Measurements from ENCODE around the gene SRP9.
"Not testable (repeated sequence)": the region's sequence is repeated elsewhere in the genome, so short reads cannot be mapped to it uniquely, and the experiment has no call there.

The SRP9 gene

DNA sequence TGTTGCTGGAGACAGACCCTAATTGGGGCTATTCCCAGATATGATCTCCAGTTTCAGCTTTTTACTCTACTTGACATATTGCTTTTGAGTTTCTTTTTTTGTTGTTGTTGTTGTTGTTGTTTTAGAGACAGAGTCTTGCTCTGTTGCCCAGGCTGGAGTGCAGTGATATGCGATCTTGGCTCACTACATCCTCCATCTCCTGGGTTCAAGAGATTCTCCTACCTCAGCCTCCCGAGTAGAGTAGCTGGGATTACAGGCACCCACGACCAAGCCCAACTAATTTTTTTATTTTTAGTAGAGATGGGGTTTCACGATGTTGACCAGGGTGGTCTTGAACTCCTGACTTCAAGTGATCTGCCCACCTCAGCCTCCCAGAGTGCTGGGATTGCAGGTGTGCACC lies 1.3 kb upstream of the SRP9 start:
- no peak for DNase-seq (ENCODE audit: low read depth)

DNA sequence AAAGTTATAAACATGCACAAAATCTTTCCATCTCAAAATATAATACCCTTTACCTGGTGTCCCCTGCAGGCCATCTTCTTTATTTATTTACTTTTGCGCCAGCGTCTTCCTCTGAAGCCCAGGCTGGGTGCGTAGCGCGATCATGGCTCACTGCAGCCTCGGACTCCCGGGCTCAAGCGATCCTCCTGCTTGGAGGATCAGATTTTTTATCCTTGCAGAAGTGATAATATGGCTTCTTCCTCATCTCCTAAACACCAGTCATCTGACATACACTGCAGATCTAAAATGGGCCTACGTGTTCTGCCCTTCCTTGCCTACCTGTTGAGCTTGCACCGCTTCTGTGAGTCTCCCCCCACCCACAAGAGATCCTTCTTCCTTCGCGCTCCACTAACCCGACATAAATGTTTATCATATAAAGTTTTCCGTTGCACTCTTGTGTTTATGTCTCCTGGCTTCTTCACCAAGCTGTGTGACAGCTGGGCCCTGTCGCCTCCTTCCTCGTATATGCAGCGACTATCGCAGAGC lies 506 bp upstream of the SRP9 start:
- DNase-seq (ENCODE audit: low read depth) = no peak

DNA sequence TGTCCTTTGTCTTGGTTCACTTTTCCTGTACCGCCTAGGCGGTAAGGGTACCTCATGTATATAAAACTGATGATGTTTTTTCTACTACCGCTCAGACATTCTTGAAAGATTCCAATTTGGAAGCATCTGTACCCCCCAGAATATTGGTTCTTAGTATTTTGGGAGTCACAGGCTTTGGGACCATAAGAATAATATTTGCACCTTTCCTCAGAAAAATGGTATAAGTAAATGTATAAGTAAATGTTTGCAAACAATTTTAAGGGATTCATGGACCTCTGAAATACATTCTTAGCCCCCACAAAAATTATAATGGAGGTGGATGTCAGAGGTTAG lies 677 bp downstream of the SRP9 start:
- no peak for DNase-seq (ENCODE audit: low read depth)

DNA sequence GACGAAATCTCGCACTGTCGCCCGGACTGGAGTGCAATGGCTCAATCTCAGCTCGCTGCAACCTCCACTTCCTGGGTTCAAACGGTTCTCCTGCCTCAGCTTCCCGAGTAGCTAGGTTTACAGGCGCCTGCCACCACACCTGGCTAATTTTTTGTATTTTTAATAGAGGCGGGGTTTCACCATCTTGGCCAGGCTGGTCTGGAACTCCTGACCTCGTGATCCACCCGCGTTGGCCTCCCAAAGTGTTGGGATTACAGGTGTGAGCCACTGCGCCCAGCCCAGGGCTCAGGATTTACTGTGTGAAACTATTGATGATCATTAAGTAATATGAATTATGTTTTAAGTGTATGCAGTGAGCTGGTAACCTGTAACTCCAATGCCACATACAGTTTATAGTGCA lies 1.5 kb downstream of the SRP9 start:
- DNase-seq (ENCODE audit: low read depth) = not testable (repeated sequence)

DNA sequence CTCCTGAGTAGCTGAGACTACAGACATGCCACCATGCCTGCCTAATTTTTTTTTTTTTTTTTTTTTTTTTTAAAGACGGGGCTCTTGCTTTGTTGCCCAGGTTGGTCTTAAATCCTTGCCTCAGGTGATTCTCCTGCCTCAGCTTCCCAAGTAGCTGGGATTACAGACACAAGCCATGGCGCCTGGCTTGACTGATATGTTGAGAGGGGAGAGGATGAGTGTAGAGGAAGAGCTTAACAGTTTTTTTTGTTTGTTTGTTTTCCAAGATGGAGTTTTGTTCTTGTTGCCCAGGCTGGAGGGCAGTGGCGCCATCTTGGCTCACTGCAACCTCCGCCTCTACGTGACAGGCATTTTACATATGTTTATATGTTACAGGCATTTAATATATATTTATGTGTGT lies 2.5 kb downstream of the SRP9 start:
- no peak for DNase-seq (ENCODE audit: low read depth)

DNA sequence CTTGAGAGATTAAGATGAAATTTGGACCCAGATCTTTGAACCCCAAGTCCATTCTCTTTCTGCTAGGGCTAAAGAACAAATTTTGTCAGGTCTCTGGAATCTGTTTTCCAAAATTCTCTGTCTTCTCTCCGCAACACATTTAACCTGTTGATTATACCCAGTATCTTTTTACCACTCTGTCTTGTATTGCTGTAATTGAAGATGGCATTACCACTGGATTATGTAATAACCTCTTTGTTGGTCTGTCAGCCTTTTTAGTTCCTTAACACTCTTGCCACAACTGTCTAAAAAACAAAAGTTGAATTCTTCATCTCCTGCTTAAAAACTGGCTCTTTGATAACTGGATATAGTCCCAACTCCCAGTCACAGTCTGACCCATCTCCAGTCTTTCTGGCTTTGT lies 3.0 kb downstream of the SRP9 start:
- no peak for DNase-seq (ENCODE audit: low read depth)

DNA sequence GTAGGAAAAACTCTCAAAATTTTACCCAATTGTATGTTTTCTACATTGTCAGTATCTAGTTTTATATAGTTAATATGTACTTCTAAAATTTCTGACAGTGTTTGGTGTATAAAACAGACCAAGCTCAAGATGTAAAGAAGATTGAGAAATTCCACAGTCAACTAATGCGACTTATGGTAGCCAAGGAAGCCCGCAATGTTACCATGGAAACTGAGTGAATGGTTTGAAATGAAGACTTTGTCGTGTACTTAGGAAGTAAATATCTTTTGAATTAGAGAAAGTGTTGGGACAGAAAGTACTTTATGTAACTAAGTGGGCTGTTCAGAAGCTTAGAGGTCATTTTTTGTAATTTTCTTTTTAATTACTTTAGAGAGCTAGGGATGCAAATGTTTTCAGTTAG lies 11.5 kb downstream of the SRP9 start:
- not testable (repeated sequence) for DNase-seq (ENCODE audit: low read depth)

DNA sequence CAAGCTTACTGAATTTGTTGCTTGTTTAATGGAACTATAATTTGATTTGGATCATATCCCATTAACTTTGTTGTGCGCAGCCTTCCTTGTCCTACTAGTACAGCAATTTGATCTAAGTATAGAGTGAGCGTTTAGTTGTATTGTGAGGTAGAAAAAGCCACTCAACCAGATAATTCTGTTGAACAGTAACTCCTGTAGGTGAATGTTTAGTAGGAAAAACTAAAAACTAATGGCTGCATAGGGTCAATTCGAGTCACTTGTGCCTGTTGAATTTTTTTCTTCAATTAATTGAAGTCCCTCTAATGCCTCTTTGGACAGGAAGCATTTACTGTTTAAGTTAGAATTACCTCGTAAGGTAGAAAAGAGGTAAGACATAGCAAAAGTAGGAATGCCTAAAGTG lies 17.3 kb downstream of the SRP9 start:
- DNase-seq (ENCODE audit: low read depth) = no peak

DNA sequence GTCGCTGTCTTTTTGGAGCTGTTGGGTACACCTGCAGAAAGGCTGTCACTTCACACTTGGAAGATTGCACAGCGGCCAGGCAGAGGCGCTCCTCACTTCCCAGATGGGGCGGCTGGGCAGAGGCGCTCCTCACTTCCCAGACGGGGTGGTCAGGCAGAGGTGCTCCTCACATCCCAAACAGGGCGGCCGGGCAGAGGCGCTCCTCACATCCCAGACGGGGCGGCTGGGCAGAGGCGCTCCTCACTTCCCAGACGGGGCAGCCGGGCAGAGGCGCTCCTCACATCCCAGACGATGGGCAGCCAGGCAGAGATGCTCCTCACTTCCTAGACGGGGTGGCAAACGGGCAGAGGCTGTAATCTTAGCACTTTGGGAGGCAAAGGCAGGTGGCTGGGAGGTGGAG lies 18.5 kb downstream of the SRP9 start:
- DNase-seq (ENCODE audit: low read depth) = not testable (repeated sequence)

DNA sequence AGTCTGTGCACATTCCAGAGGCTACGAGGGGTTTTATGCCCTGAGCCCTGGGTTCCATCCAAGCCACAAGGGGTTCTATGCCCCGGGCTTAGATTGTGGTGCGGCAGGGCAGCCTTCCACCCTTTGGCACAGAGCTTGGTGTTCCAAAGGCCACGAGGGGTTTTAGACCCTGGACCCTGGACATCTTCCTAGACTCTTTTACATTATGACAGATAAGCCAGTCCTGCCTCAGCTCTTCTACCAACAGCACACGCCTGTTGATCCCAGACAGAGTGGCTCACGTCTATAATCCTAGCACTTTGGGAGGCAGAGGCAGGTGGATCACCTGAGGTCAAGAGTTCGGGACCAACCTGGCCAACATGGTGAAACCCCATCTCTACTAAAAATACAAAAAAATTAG lies 23.5 kb downstream of the SRP9 start:
- not testable (repeated sequence) for DNase-seq (ENCODE audit: low read depth)

DNA sequence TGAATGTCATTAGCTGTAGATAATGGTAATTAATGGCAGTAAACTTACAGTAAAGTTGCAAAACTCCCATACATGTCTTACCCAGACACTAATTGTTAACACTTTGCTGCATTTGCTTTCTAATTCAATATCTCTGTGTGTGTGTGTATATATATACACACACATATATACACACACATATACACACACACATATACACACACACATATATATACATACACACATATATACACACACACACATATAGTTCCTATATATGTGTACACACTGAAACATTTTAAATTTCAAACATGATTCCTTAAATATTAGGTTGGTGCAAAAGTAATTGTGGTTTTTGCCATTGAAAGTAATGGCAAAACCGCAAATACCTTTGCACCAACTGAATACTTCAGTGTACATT lies 28.6 kb downstream of the SRP9 start:
- no peak for DNase-seq (ENCODE audit: low read depth)

DNA sequence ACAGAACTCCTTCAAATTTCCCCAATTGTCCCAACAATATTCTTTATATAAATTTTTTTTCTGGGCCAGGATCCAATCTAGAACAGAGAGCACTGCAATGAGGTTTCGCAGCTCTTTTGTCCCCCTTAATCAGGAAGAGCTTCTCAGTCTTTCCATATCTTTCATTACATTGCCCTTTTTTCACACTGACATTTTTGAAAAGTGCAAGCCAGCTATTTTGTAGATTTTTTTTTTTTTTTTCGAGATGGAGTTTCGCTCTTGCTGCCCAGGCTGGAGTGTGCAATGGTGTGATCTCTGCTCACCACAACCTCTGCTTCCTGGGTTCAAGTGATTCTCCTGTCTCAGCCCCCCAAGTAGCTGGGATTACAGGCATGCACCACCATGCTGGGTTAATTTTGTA lies 29.1 kb downstream of the SRP9 start:
- not testable (repeated sequence) for DNase-seq (ENCODE audit: low read depth)

DNA sequence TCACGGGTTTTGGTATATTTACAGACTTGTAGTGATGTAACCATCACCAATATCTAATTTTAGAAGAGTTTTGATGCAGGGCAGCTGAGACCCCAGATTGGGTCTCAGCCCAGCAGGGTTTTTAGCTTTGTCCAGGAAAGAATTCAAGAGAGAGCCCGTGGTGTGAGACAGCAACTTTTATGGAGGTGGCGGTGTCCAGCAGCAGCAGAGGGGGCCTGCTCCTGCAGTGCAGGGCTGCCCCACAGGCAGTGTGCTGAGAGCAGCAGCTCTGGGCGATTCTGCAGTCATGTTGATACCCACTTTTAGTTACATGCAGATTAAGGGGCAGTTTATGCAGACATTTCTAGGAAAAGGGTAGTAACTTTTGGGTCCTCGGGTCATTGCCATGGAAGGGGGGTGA lies 30.5 kb downstream of the SRP9 start:
- DNase-seq (ENCODE audit: low read depth) = no peak

DNA sequence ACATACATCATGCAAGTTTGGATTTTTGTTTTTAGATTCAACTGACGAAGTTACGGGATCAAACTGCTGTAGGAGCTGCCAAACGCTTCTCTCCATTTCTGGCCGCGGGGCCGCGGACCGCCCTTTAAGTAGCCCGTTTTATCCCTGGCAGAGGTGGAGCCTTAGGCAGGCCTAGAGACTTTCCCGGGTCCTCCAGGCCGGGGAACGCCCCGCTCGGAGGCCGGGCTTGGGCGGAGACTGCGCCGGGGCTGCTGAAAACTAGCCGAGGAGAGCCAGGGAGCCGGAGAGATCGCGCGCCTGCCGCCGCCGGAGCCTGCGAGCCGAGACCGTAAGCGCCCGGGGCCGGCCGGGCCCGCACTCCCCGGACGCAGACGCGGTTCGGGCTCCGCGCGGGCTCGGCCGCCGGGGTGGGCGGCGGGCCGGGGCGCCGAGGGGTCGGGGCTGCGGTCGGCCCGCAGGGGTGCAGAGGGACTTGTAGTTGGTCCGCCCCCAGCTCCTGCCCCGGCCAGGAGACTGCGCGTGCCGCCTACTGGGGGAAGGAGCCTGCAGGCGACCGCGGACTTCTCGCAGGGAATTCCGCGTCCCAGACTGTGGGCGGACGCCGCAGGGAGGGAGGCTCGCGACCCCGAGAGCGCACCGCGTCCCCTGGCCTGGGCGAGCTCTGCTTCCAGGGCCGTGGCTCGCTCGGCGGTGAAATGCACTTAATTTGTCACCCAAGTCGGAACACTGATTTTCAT lies 32.4 kb downstream of the SRP9 start, which contains the start of gene EPHX1:
Gene EPHX1, plus strand, starts transcription at position 283 of the 737 bp plus-strand sequence. CDS start 18,606 bp downstream, outside the sequence.
- peak; percentile 90 for DNase-seq (ENCODE audit: low read depth)

DNA sequence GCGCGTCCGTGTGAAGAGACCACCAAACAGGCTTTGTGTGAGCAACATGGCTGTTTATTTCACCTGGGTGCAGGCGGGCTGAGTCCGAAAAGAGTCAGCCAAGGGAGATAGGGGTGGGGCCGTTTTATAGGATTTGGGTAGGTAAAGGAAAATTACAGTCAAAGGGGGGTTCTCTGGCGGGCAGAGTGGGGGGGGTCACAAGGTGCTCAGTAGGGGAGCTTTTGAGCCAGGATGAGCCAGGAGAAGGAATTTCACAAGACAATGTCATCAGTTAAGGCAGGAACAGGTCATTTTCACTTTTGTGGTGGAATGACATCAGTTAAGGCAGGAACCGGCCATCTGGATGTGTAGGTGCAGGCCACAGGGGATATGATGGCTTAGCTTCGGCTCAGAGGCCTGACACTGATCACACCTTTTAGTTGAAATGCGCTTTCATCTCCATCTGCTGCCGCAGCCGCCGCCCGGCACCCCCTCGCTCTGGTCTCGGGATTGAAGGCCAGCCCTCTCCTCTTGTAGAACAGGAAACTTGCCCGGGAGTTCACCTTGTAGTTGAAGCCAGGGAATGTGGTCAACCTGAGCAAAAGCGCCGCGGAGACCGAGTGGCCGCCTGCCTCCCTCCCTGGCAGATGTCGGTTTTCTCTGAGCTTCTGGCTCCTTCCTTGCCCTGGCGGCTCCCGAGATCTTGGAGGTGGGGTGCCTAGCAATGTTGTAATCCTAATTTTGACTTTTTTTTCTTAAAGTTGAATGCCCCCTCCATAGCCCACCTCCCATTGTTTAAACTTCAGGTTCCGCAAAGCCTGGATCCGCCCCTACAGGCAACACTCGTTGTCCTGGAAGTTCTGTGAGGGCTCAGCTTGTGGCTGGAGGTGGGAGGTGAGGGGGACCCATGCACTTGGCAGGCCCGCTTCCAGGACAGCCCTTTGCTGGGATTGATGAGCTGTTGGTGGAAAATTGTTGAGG lies 33.2 kb downstream of the SRP9 start:
- DNase-seq (ENCODE audit: low read depth) = peak; percentile 14

DNA sequence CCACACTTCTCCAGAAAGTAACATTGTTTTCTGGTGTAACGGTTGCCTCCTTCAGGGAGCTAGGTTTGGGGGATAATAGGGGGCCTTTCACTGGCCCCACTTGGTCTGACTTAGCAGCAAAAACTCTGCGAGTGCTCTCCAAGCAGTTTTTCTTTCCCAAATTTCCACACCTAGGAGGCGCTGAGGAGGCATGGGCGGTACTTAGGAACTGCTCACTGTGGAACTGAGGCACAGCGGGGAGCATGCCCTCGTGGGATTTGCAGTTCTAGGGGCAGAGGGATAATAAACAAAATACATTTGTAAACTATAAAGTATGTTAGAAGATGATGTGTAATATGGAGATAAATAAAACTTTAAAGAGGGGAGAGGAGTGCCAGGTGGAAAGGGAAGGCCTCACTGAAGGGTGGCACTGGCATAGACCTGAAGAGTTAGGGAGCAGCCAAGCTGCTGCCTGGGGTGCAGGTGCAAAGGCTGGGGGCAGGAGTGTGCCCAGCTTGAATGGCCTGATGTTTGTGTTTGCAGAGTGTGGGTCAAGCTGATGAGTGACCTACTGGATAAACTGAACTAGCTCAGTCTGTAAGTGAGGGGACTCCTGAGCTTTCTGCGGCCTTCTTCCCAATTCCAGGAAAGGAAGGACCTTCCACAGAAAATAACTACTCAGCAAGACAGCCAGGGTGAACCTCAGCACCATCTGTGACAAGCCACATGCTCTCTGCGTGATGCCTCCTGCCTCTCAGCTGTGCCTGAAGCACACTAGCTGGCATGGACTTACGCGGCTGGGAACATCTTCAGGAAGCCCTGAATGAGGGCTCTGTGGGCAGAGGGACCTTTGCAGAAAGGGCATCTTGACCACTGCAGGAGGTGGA lies 34.2 kb downstream of the SRP9 start:
- peak; percentile 6 for DNase-seq (ENCODE audit: low read depth)

DNA sequence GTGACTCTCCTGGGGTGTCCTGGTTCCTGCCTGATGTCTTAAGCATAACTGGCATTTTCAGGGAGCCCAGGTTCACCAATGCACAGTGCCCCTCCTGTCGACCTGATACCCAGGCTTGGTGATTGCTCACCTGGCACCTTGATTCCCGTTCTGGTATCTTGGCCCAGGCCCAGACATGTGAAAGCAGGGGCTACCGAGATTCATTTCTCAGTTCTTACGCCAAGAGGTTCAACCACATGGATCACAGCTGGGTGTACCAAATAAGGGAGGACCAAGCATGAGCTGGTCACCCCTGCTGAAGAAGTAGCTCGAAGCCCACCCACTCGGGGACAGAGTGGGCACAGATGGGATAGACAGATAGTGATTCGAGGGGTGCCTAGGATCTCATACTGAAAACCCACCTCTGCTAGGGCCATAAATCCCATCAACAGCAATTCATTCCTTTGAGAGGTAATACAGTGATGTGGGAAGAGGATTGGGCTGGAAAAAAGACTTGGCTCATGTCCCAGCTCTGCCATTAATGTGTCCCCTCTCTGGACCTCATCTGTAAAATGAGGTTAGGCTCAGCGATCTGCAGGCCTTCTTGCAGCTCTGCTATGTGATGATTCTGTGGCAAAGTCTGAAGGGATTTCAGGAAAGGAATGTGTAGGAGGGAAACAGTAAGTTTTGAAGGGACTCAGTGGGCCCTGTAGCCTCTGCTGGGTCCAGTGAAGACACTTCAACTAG lies 35.0 kb downstream of the SRP9 start:
- DNase-seq (ENCODE audit: low read depth) = peak; percentile 20

DNA sequence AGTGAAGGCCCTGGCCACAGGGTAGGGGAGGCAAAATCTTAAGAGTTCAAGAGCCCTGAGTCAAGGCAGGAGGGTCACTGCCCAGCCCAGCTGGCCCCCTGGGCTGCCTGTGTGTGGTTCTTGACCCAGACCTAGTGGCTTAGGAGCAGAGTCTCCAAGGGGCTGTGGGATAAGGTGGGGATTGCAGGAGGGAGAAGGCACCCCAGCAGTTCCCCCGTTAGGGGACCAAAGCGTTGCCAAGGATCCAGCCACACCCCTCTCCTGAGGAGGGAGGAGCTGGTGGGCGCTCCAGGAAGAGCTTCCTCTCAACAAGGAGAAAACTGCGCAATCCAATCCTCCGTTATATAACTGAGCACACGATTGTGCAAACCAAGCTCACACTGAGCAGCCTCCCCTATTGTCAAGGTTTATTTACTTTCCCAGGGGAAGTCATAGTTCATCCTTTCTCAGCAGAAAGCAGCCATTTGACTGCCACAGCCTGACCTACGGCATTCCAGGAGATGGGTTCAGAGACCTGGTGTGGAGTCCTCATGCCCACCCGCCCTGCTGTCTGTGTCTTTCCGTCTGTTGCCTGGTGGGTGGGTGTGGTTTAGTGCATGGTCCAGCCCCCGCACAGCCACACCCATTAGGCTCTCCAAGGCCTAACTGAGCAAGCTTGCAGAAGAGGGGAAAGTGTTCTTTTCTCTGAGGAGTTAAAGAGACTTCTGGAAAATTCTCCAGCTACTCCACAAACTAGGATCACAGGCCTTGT lies 35.8 kb downstream of the SRP9 start:
- DNase-seq (ENCODE audit: low read depth) = peak; percentile 17

DNA sequence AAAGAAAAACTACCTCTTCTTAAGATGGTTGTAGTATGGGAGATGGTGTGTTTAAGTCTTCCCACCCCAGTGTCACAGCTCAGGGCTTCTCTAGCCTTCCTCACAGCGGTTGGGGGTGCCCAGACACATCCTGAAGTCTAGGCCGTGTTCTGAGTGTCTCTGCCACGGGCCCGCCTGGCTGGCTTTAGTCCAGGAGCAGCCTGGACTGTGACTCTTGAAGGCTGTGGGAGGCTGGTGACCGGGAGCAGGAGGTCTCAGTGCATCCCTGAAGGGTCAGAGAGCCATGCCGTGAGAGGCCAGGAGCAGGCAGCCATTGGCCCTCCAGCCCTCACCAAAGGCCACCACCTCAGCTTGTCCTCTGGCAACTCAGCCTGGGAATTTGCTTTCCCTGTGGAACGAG lies 36.8 kb downstream of the SRP9 start:
- DNase-seq (ENCODE audit: low read depth) = no peak

DNA sequence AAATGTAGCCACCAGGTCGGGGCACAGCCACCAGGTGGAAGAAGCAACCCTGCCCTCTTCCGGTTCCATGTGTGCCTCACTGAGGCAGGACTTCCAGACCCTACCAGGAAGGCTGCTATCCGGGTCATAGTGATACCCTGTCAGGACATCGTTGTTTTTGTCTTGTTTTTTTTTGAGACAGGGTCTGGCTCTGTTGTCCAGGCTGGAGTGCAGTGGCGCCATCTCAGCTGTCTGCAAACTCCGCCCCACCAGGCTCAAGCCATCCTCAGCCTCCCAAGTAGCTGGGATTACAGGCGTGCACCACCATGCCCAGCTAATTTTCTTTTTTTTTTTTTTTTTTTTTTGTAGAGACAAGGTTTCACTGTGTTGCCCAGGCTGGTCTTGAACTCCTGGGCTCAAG lies 37.5 kb downstream of the SRP9 start:
- DNase-seq (ENCODE audit: low read depth) = not testable (repeated sequence)

Data from EH (cell line).